ENCODE results near the gene PLEKHG2.
A peak's percentile ranks its signal among the peaks of the same experiment; 100 is the strongest.

Gene PLEKHG2

GRCh38 chr19:39428283-39429112 lies 16.0 kb downstream of the PLEKHG2 start:
- H3K27me3 ChIP-seq (ENCODE audit: insufficient read depth, insufficient read length) = no peaks in the 10 kb centered on the region
- H3K9me3 ChIP-seq (ENCODE audit: insufficient read depth, low read length) = no peaks in the 10 kb centered on the region
- H3K9ac ChIP-seq (ENCODE audit: insufficient read length, low read depth) = peak overlapping the region; percentile 67
- no peak for TF ChIP-seq ZNF274 (IDR thresholded peaks at IDR 0.05; ENCODE audit: low read depth, low read length)
- TF ChIP-seq YY1 (IDR thresholded peaks at IDR 0.05; ENCODE audit: insufficient read depth, insufficient read length) = no peak
- no peak for TF ChIP-seq SUZ12 (IDR thresholded peaks at IDR 0.05; ENCODE audit: extremely low read depth, insufficient read depth, insufficient read length)
- H3K4me3 ChIP-seq (ENCODE audit: insufficient read length, low read depth) = no peak overlapping the region
- peak; percentile 78 for DNase-seq (ENCODE audit: low read depth, low spot score)
- peaks cover 8% of the 10 kb centered on the region for H3K4me1 ChIP-seq (ENCODE audit: insufficient read depth, insufficient read length)
- H3K36me3 ChIP-seq (ENCODE audit: insufficient read depth, insufficient read length, low read length) = peaks cover 43% of the 10 kb centered on the region

GRCh38 chr19:39430675-39431593 lies 18.5 kb downstream of the PLEKHG2 start:
- Histone ChIP-seq H3K4me3 (ENCODE audit: insufficient read length, low read depth) (no peak overlapping the region), H3K36me3 (ENCODE audit: insufficient read depth, insufficient read length, low read length) (peaks cover 39% of the 10 kb centered on the region), H3K4me1 (ENCODE audit: insufficient read depth, insufficient read length) (peaks cover 8% of the 10 kb centered on the region), H3K9ac (ENCODE audit: insufficient read length, low read depth) (no peak overlapping the region), H3K27me3 (ENCODE audit: insufficient read depth, insufficient read length) (no peaks in the 10 kb centered on the region), H3K9me3 (ENCODE audit: insufficient read depth, low read length) (no peaks in the 10 kb centered on the region)
- no peak for DNase-seq (ENCODE audit: low read depth, low spot score)
- TF ChIP-seq YY1 (IDR thresholded peaks at IDR 0.05; ENCODE audit: insufficient read depth, insufficient read length) = no peak
- TF ChIP-seq SUZ12 (IDR thresholded peaks at IDR 0.05; ENCODE audit: extremely low read depth, insufficient read depth, insufficient read length) = no peak
- no peak for TF ChIP-seq ZNF274 (IDR thresholded peaks at IDR 0.05; ENCODE audit: low read depth, low read length)

DNA sequence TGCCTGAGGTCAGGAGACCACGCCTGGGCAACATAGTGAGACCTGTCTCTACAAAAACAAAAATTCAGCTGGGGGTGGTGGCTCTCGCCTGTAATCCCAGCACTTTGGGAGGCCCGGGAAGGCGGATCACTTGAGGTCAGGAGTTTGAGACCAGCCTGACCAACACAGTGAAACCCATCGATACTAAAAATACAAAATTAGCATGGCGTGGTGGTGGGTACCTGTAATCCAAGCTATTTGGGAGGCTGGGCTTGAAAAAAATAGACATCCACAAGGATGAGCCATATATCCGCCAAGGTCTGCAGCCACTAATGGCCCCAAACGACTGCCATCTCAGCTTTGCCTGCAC lies 20.2 kb downstream of the PLEKHG2 start:
- TF ChIP-seq SUZ12 (IDR thresholded peaks at IDR 0.05; ENCODE audit: extremely low read depth, insufficient read depth, insufficient read length) = no peak
- no peak for TF ChIP-seq YY1 (IDR thresholded peaks at IDR 0.05; ENCODE audit: insufficient read depth, insufficient read length)
- no peak for TF ChIP-seq ZNF274 (IDR thresholded peaks at IDR 0.05; ENCODE audit: low read depth, low read length)
- Histone ChIP-seq H3K9ac (ENCODE audit: insufficient read length, low read depth) (no peak overlapping the region), H3K4me3 (ENCODE audit: insufficient read length, low read depth) (no peak overlapping the region), H3K9me3 (ENCODE audit: insufficient read depth, low read length) (no peaks in the 10 kb centered on the region), H3K36me3 (ENCODE audit: insufficient read depth, insufficient read length, low read length) (peaks cover 37% of the 10 kb centered on the region), H3K27me3 (ENCODE audit: insufficient read depth, insufficient read length) (no peaks in the 10 kb centered on the region), H3K4me1 (ENCODE audit: insufficient read depth, insufficient read length) (peaks cover 7% of the 10 kb centered on the region)
- no peak for DNase-seq (ENCODE audit: low read depth, low spot score)

GRCh38 chr19:39433480-39434079 lies 21.1 kb downstream of the PLEKHG2 start:
- Histone ChIP-seq H3K36me3 (ENCODE audit: insufficient read depth, insufficient read length, low read length) (peaks cover 37% of the 10 kb centered on the region), H3K27me3 (ENCODE audit: insufficient read depth, insufficient read length) (no peaks in the 10 kb centered on the region), H3K4me3 (ENCODE audit: insufficient read length, low read depth) (no peak overlapping the region), H3K4me1 (ENCODE audit: insufficient read depth, insufficient read length) (peaks cover 7% of the 10 kb centered on the region), H3K9me3 (ENCODE audit: insufficient read depth, low read length) (no peaks in the 10 kb centered on the region), H3K9ac (ENCODE audit: insufficient read length, low read depth) (peak overlapping the region; percentile 92)
- DNase-seq (ENCODE audit: low read depth, low spot score) = no peak
- TF ChIP-seq ZNF274 (IDR thresholded peaks at IDR 0.05; ENCODE audit: low read depth, low read length) = no peak
- no peak for TF ChIP-seq SUZ12 (IDR thresholded peaks at IDR 0.05; ENCODE audit: extremely low read depth, insufficient read depth, insufficient read length)
- TF ChIP-seq YY1 (IDR thresholded peaks at IDR 0.05; ENCODE audit: insufficient read depth, insufficient read length) = no peak

GRCh38 chr19:39434123-39435076 lies 21.9 kb downstream of the PLEKHG2 start:
- Histone ChIP-seq H3K9me3 (ENCODE audit: insufficient read depth, low read length) (no peaks in the 10 kb centered on the region), H3K4me3 (ENCODE audit: insufficient read length, low read depth) (peak overlapping the region; percentile 92), H3K27me3 (ENCODE audit: insufficient read depth, insufficient read length) (no peaks in the 10 kb centered on the region), H3K36me3 (ENCODE audit: insufficient read depth, insufficient read length, low read length) (peaks cover 37% of the 10 kb centered on the region), H3K4me1 (ENCODE audit: insufficient read depth, insufficient read length) (peaks cover 4% of the 10 kb centered on the region), H3K9ac (ENCODE audit: insufficient read length, low read depth) (peak overlapping the region; percentile 92)
- no peak for DNase-seq (ENCODE audit: low read depth, low spot score)
- TF ChIP-seq ZNF274 (IDR thresholded peaks at IDR 0.05; ENCODE audit: low read depth, low read length) = no peak
- no peak for TF ChIP-seq SUZ12 (IDR thresholded peaks at IDR 0.05; ENCODE audit: extremely low read depth, insufficient read depth, insufficient read length)
- no peak for TF ChIP-seq YY1 (IDR thresholded peaks at IDR 0.05; ENCODE audit: insufficient read depth, insufficient read length)
